ENCODE measurements around the gene DHRS3.
A peak's percentile ranks its signal among the peaks of the same experiment; 100 is the strongest.
"Not testable (repeated sequence)": the region's sequence is repeated elsewhere in the genome, so short reads cannot be mapped to it uniquely, and the experiment has no call there.

The DHRS3 gene, protein sequence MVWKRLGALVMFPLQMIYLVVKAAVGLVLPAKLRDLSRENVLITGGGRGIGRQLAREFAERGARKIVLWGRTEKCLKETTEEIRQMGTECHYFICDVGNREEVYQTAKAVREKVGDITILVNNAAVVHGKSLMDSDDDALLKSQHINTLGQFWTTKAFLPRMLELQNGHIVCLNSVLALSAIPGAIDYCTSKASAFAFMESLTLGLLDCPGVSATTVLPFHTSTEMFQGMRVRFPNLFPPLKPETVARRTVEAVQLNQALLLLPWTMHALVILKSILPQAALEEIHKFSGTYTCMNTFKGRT

DNA sequence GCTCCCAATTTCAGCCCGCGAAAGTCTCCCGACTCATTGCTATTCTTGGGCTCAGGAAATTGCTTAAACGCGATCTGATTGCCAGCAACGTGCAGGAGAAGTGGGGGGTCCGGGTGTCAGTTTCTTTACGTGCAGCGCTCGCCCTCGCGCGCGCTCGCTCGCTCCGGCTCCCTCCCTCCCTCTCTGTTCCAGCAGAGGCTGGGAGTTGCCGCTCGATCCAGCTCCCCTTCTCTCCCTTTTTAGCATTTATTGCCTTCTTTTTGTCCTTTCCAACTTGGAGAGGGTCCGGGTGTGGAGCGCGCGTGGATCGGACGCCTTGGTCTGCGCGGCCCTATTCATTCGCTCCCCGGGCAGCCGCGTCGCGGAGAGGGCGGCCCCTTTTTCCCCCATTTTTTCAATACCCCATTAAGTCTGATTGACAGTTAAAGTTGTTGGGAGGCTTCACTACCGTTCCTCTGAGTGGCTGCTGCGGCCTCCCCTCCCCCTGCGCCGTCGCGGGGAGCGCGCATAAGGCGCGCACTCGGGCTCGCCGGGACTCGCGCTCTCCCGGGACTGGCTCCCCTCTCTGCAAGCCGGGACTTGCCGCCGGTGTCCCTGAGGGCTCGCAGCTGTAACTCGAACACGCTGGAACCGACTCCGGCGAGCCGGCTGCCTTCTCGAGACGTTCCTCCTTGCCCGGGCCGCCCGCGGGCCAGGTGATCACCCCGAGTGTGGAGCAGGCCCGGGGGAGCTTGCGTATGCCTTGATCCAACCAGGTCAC lies at the start of gene DHRS3:
DHRS3 (minus strand) TSS at position 310 of the 760 bp plus-strand sequence. CDS start 862 bp downstream, outside the sequence.
- peak; percentile 49 for DNase-seq

GRCh38 chr1:12666141-12666735 lies 48.2 kb upstream of the DHRS3 start:
- DNase-seq = no peak

DNA sequence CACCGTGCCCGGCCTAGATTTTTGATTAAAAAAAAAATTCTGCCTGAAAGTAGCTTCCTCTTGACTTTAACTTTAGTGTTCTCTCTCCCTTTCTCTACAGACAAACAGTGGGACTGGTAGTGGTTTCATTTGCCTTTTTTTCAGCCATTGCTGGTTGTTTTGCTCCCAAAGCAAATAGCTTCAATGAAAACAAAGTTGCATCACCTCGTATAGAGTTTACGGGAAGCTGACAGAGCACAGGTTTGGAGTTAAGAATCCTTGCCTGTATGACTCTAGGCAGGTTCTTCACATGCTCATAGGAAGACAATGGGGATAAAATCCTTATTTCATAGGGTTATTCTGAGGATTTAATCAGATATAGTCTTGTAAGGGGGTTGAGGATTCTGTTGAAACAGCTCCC lies 47.5 kb upstream of the DHRS3 start:
- DNase-seq = no peak

DNA sequence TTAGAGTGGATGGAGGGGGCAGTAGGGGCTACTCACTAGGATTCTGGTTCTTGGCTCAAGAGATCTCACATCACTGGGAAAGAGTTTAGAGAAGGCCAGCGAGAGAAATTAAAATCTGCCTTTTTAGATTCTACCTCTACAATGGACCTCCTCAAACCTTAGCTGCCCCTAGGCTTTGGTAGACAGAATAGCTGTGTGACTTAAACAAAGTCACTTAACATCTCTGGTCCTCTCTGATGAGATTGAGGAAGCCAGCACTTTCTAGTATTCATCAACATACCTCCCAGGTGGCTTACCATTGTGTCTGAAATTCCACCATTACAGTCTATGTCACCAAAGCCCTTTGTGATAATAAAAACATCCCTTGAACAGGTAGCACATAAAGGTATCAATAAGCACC lies 44.5 kb upstream of the DHRS3 start:
- no peak for DNase-seq

GRCh38 chr1:12661606-12662219 lies 43.7 kb upstream of the DHRS3 start:
- no peak for DNase-seq

GRCh38 chr1:12658531-12659453 lies 40.8 kb upstream of the DHRS3 start:
- DNase-seq = peak; percentile 68

- not testable (repeated sequence) for DNase-seq
Measured at GRCh38 chr1:12657885-12658512, 40.0 kb upstream of the DHRS3 start.

DNA sequence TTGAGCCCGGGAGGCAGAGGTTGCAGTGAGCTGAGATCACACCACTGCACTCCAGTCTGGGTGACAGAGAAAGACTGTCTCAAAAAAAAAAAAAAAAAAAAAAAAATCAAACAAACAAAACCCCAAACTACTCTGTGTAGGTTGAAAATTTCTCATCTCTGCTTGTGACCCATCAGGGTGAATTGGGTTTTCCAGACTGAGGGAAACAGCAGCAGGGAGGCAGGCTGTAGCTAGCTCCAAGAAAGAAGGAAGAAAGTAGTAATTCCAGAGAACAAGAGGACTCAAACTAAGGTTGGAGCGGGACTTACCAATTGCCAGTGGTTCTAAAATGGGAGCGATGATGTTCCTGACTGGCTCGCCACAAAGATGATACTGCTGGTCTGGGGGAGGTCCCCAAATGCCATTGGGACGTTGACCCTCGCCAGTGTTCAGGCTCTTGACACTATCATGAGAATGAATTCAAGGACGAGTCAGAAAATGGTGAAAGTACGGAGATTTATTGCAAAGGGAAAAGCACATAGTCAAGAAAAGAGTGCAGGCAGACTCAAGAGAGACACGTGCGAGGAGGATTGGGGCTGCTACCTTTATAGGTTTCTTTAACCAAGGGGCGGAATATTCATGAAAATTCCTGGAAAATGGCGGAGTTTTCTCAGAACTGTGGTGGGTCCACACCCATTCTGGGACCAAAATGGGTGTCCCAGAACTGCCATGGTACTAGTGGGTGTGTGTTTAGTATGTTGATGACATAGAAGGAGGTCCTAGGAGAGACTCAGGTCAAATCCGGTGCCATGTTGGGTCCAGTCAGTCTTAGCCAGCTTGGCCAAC lies 39.3 kb upstream of the DHRS3 start:
- no peak for DNase-seq

DNA sequence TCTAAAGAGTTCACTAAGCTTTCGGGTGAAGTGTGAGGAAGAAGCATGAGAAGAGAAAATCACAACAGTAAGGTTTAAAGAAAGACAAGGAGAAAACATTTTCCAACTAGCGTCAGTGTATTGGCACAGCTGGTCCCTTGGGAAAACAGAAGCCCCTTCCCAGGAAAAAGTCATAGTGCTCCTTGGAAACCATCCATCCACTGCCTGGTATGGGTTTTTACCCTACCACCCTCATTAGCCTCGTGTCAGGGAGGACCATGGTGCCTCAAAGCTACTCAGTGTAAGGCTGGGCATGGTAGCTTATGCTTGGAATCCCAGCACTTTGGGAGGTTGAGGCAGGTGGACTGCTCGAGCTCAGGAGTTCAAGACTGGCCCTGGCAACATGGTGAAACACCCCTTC lies 38.6 kb upstream of the DHRS3 start:
- DNase-seq = no peak

- DNase-seq = no peak
Measured at GRCh38 chr1:12654657-12655056, 36.6 kb upstream of the DHRS3 start.

- no peak for DNase-seq
Measured at GRCh38 chr1:12654004-12654567, 36.1 kb upstream of the DHRS3 start.

GRCh38 chr1:12649971-12650421 lies 32.0 kb upstream of the DHRS3 start:
- DNase-seq = no peak

GRCh38 chr1:12648741-12649140 lies 30.7 kb upstream of the DHRS3 start:
- DNase-seq = no peak

DNA sequence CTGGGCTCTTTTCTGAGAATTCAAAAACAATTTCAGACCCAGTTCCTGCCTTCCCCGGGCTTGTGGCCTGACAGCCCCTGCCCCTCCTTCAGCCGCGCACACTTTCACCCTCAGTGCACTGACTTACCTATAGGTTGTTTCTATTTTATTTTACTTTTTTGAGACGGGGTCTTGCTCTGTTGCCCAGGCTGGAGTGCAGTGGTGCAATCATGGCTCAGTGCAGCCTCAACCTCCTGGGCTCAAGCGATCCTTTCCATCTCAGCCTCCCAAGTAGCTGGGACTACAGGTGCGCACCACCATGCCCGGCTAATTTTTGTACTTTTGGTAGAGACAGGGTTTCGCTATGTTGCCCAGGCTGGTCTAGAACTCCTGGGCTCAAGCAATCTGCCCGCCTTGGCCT lies 27.4 kb upstream of the DHRS3 start:
- not testable (repeated sequence) for DNase-seq

GRCh38 chr1:12644829-12645228 lies 26.8 kb upstream of the DHRS3 start:
- no peak for DNase-seq

DNA sequence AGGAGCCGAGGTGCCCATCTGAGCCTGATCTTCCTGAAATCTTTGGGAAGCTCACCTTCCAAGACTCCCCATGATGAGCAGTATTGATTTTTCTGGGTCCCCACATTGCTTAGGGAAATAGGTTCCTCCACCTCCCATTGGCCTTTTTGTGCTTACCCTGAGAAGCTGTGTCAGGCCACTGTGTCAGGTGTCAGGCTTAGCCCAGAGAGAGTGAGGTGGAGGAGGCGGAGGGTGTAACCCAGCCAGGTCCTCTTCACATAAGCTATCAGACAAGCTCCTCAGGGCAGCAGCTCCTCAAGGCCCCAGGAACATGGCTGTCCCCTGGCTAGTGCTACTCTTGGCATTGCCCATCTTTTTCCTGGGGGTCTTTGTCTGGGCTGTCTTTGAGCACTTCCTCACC lies 26.2 kb upstream of the DHRS3 start:
- DNase-seq = no peak

DNA sequence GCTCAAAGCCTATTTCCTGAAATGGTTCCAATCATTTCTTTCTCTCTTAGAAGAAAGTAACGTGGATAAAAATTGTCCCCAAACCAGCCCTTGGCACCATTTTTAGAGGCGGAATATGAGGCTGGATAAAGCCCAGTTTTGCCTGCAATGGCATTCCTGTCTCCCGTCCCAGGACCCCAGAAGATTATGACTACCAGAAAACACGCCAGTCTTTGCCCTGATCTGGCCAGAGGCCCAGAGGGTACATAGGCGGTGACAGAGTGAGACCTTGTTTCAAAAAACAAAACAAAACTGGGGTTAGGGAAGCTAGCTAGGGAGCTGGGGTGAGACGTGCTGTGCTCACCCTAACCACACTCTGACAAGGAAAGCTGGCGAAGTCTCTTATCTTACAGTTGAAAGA lies 25.8 kb upstream of the DHRS3 start, which contains the start of gene AADACL4:
AADACL4 (plus strand) TSS at position 301 of the 400 bp plus-strand sequence. CDS start 462 bp downstream, outside the sequence.
- no peak for DNase-seq

DNA sequence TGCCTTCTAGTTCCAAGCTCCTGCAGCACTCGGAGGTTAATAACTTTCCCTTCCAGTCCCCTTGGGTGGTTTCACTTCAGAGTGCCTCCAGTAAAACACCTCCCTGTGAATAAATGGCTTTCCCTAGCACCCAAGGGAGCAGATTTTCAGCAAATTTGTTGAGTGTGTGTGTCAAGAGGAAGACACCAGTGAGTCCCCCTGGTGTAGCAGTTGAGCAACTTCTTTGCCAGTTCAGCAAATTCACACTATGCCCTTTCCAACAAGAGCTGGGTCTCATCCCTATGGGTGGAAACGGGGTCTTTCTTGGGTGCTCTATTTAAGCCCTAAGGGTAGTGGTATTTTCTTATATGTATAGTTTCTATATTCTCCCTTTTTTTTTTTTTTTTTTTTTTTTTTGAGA lies 25.1 kb upstream of the DHRS3 start:
- no peak for DNase-seq

DNA sequence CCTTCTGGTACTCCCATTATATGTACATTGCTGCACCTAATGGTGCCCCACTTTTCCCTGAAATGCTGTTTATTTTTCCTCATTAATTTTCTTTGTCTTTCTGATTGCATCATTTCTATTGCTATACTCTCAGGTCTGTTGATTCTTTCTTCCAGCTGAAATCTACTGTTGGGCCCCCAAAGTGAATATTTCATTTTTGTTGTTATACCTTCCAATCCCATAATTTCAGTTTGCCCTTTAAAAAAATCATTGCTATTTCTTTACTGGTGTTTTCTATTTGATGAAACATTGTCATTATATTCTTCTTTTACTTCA lies 22.9 kb upstream of the DHRS3 start:
- no peak for DNase-seq

DNA sequence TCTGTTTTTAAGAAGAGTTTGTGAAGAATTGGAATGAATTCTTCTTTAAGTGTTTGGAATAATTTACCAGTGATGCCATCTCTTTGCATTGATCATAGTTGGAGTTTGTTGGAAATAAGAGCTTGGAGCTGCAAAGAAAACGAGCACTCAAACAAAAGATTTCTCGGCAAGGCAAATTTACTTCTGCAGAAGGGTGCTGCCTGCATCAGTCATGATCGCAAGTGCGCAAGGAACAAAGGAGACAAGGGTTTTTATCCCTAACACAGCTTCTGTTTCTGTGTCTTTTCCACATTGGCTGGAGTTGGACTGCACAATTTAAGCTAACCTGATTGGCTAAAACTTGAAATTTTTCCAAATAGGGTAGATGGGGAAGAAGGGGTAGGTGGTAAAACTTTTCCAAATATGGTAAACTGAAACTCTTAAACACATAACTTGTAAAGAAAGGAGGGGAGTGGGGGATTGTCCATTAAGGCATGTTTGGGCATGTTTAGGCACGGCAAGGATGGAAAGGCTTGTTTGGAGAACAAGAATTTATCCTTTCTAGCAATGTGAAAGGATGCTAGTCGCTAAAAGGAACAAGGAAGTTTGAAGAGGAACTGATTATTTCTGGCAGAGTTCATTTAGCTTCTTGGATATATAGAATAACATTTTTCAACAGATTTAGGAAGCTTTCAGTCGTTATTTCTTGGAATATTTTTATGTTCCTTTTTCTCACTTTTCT lies 22.4 kb upstream of the DHRS3 start:
- DNase-seq = no peak

Measured in activated gamma-delta T cell treated with Interleukin-2 at 50 U/mL for 16 hours (primary cell).